Uterus (tissue), 4 donors: ENCODE measurements around the gene SETMAR. TPM values are rescaled to one million over a fixed set of nuclear protein-coding genes. Genes with fewer than 3 reads are reported as not detected.

Experiments
- DNase-seq, 2 donors: peaks; one replicate each; pipeline ENCODE4 v3.0.0-alpha.2; 2019 to 2020
- H3K27ac ChIP-seq, 2 donors: fragments of 200-600 bp; sonication (generic); 1 replicate in 1 of 2; 2 replicates in 1 of 2; pipeline ENCODE4 v1.5.1; 2016 to 2018
- H3K27me3 ChIP-seq, 2 donors: fragments of 200-600 bp; sonication (generic); one replicate each; pipeline ENCODE4 v1.5.1; 2018 to 2019; ENCODE audit warnings: control low read depth in 1 of 2
- H3K36me3 ChIP-seq, 2 donors: fragments of 200-600 bp; sonication (generic); one replicate each; pipeline ENCODE4 v1.5.1; 2019; ENCODE audit warnings: control low read depth in 1 of 2
- H3K4me1 ChIP-seq, 2 donors: fragments of 200-600 bp; sonication (generic); one replicate each; pipeline ENCODE4 v1.5.1; 2018 to 2019; ENCODE audit warnings: control low read depth in 1 of 2
- H3K4me3 ChIP-seq, 2 donors: fragments of 200-600 bp; sonication (generic); 1 replicate in 1 of 2; 2 replicates in 1 of 2; pipeline ENCODE4 v1.5.1; 2018 to 2019; ENCODE audit warnings: mild to moderate bottlenecking in 1 of 2
- H3K9me3 ChIP-seq, 2 donors: fragments of 200-600 bp; sonication (generic); one replicate each; pipeline ENCODE4 v1.5.1; 2019; ENCODE audit warnings: control low read depth in 1 of 2
- CTCF ChIP-seq, 4 experiments: fragments of 200-600 bp in 2 of 4; fragments of 450-650 bp in 2 of 4; sonication (generic) in 2 of 4; IDR thresholded peaks; one replicate each; pipeline ENCODE4 v1.5.1; 2016 to 2019; ENCODE audit warnings: antibody characterized with exemption in 4 of 4, mild to moderate bottlenecking in 2 of 4, moderate library complexity in 1 of 4
- POLR2A ChIP-seq, 2 donors: fragments of 450-650 bp; IDR thresholded peaks; one replicate each; pipeline ENCODE4 v1.6.1; 2016; ENCODE audit warnings: antibody characterized with exemption in 2 of 2, mild to moderate bottlenecking in 1 of 2, moderate library complexity in 1 of 2
- intact Hi-C: fragments of 100-400 bp; cut with DNase I; formaldehyde crosslinking; loops from one replicate; pipeline ENCODE4 v1.15.1; 2023; ENCODE audit warnings: low total_unique reads
- total RNA-seq, 4 donors: library from RNA; depleted of rRNA in 3 of 4; stranded (reverse); fragments of >200 nt in 3 of 4; gene quantifications; one replicate each; pipeline versions ENCODE4 v1.1.0 to v1.2.4, GENCODE V29; 2014 to 2023
- donor health status: DM: yes; HTN: yes; CAD: no.

SETMAR gene
- total RNA-seq, 4 donors from 2014 or later = 32.3 to 37.6 (median 36.2) TPM

- H3K9me3 ChIP-seq = no peaks in the 10 kb centered on the region
- intact Hi-C loops = no loop called here
- DNase-seq = no peak
- no peak overlapping the region for H3K4me3 ChIP-seq
- TF ChIP-seq CTCF (IDR thresholded peaks at IDR 0.05) (no peak), POLR2A (IDR thresholded peaks at IDR 0.05) (no peak)
- H3K36me3 ChIP-seq = no peaks in the 10 kb centered on the region
- peak overlapping the region; percentile 16 to 39 for H3K27ac ChIP-seq
- no peaks in the 10 kb centered on the region for H3K27me3 ChIP-seq
- H3K4me1 ChIP-seq = peaks cover 0 to 3% of the 10 kb centered on the region in 2 donors
These were observed 10.6 kb downstream of the SETMAR start for GRCh38 chr3:4313606-4314293.

GRCh38 chr3:4314688-4315087, 11.5 kb downstream of the SETMAR start:
- Histone ChIP-seq H3K27ac (peak overlapping the region in 1 of 2 donors; percentile 39), H3K4me1 (peaks cover 0 to 3% of the 10 kb centered on the region in 2 donors), H3K27me3 (no peaks in the 10 kb centered on the region), H3K9me3 (no peaks in the 10 kb centered on the region), H3K4me3 (no peak overlapping the region), H3K36me3 (no peaks in the 10 kb centered on the region)
- TF ChIP-seq CTCF (IDR thresholded peaks at IDR 0.05) (no peak), POLR2A (IDR thresholded peaks at IDR 0.05) (no peak)
- no peak for DNase-seq
- intact Hi-C loops = no loop called here

DNA sequence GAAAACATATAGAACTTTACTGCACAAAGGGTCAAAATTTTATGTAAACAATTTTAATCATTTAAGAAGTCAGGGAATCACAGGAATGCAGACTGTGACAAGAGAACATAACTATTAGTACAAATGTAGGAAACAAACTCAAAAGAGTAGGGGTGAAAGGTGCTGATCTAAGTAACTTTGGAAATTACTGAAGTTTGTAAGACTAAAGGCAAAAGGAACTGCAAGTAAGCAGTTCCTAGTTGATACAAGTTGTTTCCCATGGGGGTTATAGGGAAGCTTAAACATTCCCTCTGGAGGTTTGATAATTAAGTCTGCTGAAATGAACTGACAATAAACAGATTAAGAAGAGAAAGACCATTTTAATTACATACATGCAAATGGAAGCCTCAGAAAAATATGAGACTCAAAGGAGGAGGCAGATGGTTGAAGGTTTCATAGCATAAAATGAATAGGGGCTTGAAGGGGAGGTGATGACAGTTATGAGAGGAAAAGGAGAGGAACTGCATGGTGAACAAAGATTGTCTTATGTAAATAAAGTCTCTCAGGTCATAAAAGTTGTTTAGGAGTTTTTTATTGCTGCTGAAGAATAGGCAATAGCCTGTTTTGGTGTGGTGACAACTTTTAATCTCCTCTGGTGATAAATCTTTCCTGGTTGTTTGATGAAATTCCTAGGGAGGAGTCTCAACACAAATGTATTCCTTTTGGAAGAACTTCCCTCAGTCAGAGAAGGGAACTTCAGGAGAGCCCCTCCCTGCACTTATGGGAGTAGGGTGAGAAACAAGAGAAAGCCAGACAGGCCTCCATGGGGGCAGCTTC, 17.1 kb downstream of the SETMAR start:
- no peaks in the 10 kb centered on the region for H3K4me1 ChIP-seq
- no peaks in the 10 kb centered on the region for H3K36me3 ChIP-seq
- intact Hi-C loops = no loop called here
- H3K9me3 ChIP-seq = no peaks in the 10 kb centered on the region
- TF ChIP-seq CTCF (IDR thresholded peaks at IDR 0.05) = no peak
- TF ChIP-seq POLR2A (IDR thresholded peaks at IDR 0.05) = no peak
- no peaks in the 10 kb centered on the region for H3K27me3 ChIP-seq
- peak overlapping the region; percentile 65 to 72 for H3K27ac ChIP-seq
- no peak overlapping the region for H3K4me3 ChIP-seq
- no peak for DNase-seq

DNA sequence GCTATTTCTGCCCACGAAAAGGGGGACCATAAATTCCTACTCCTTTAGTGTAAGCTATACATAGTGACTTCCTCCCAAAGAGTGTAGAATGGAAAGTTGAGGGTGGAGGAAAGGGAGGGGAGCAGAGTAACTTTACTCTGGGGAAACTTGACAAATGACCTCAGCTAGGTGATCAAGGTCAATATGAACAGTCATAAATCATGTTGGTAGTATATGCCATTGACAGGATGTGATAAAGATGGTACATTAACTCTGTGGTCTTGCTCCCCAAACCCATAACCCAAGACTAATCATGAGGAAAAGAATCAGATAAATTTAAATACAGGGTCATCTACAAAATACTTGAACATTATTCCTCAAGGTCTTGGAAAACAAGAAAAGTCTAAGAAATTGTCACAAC, 18.6 kb downstream of the SETMAR start:
- Histone ChIP-seq H3K27ac (peak overlapping the region; percentile 65 to 72), H3K27me3 (no peaks in the 10 kb centered on the region), H3K4me1 (no peaks in the 10 kb centered on the region), H3K4me3 (no peak overlapping the region), H3K9me3 (no peaks in the 10 kb centered on the region), H3K36me3 (no peaks in the 10 kb centered on the region)
- DNase-seq = no peak
- TF ChIP-seq POLR2A (IDR thresholded peaks at IDR 0.05) (no peak), CTCF (IDR thresholded peaks at IDR 0.05) (no peak)
- intact Hi-C loops = no loop called here

- Histone ChIP-seq H3K27ac (no peak overlapping the region), H3K4me3 (no peak overlapping the region), H3K36me3 (no peaks in the 10 kb centered on the region), H3K4me1 (no peaks in the 10 kb centered on the region), H3K27me3 (no peaks in the 10 kb centered on the region), H3K9me3 (no peaks in the 10 kb centered on the region)
- DNase-seq = no peak
- intact Hi-C loops = no loop called here
- TF ChIP-seq POLR2A (IDR thresholded peaks at IDR 0.05) (no peak), CTCF (IDR thresholded peaks at IDR 0.05) (no peak)
These were observed 19.5 kb downstream of the SETMAR start for GRCh38 chr3:4322635-4323034.
